H1 (cell line): ENCODE measurements around the gene MEN1. TPM values are rescaled to one million over a fixed set of nuclear protein-coding genes. Genes with fewer than 3 reads are reported as not detected.
A peak's percentile ranks its signal among the peaks of the same experiment; 100 is the strongest.

Experiments used
- ATF2 ChIP-seq: IDR thresholded peaks from 2 replicates; pipeline ENCODE4 v1.6.1; 2012; ENCODE audit warnings: low read length, inconsistent platforms
- ATF3 ChIP-seq: IDR thresholded peaks from 2 replicates; pipeline ENCODE4 v1.6.1; 2011; ENCODE audit warnings: low read depth, mild to moderate bottlenecking, low read length; ENCODE audit not compliant: insufficient read depth
- CBX5 ChIP-seq: fragments of 300-800, 300-1000 bp; sonication (generic); IDR thresholded peaks from 2 replicates; pipeline ENCODE4 v1.7.1; 2016; ENCODE audit warnings: antibody characterized with exemption, low read length, low read depth
- CREB1 ChIP-seq: IDR thresholded peaks from 2 replicates; pipeline ENCODE4 v1.6.1; 2012; ENCODE audit warnings: inconsistent platforms
- E2F6 ChIP-seq: IDR thresholded peaks from 2 replicates; pipeline ENCODE4 v1.6.1; 2012; ENCODE audit warnings: inconsistent platforms
- KDM1A ChIP-seq: fragments of 200-600, 300-600 bp; sonication (generic); IDR thresholded peaks from 2 replicates; pipeline ENCODE4 v1.7.1; 2016; ENCODE audit warnings: mild to moderate bottlenecking, low read length, borderline replicate concordance
- NANOG ChIP-seq: IDR thresholded peaks from 2 replicates; pipeline ENCODE4 v1.6.1; 2011; ENCODE audit warnings: low read length, low read depth, mild to moderate bottlenecking, inconsistent platforms; ENCODE audit not compliant: insufficient read depth, poor library complexity, severe bottlenecking
- RAD21 ChIP-seq, 2 experiments: IDR thresholded peaks in 1 of 2; conservative IDR thresholded peaks in 1 of 2; 2 replicates each; pipeline ENCODE4 v1.6.1; 2011; ENCODE audit warnings: low read depth in 2 of 2, low read length in 2 of 2, improper control_type of control experiment in 1 of 2, inconsistent platforms in 1 of 2, mild to moderate bottlenecking in 1 of 2, moderate library complexity in 1 of 2
- SP1 ChIP-seq: IDR thresholded peaks from 2 replicates; pipeline ENCODE4 v1.6.1; 2011; ENCODE audit warnings: low read depth, low read length
- SP4 ChIP-seq: IDR thresholded peaks from 2 replicates; pipeline ENCODE4 v1.6.1; 2012; ENCODE audit warnings: low read length, inconsistent platforms
- SUZ12 ChIP-seq: fragments of 200-600 bp; sonication (generic); IDR thresholded peaks from 2 replicates; pipeline ENCODE4 v1.6.1; 2012; ENCODE audit warnings: mild to moderate bottlenecking, inconsistent platforms, low read length, moderate library complexity, mixed read lengths
- TAF7 ChIP-seq: optimal IDR thresholded peaks from 2 replicates; pipeline ENCODE3; 2011; ENCODE audit warnings: low read depth, mild to moderate bottlenecking, inconsistent platforms, low read length, moderate library complexity, borderline replicate concordance
- TBP ChIP-seq: IDR thresholded peaks from 2 replicates; pipeline ENCODE4 v1.6.1; 2011; ENCODE audit warnings: low read depth, low read length, improper control_type of control experiment
- TEAD4 ChIP-seq: IDR thresholded peaks from 2 replicates; pipeline ENCODE4 v1.6.1; 2012; ENCODE audit warnings: low read depth, low read length, inconsistent platforms, mixed read lengths
- USF2 ChIP-seq: IDR thresholded peaks from 2 replicates; pipeline ENCODE4 v1.6.1; 2011; ENCODE audit warnings: low read length, improper control_type of control experiment
- YY1 ChIP-seq: IDR thresholded peaks from 2 replicates; pipeline ENCODE4 v1.6.1; 2011; ENCODE audit warnings: low read depth, mild to moderate bottlenecking, low read length
- polyA plus RNA-seq, 7 experiments: library from polyadenylated mRNA; depleted of rRNA in 3 of 7; stranded (reverse) in 5 of 7; unstranded in 2 of 7; fragments of >200 nt in 5 of 7; fragments of 200-250 nt in 2 of 7; gene quantifications; 1 replicate in 5 of 7; 2 replicates in 1 of 7; 4 replicates in 1 of 7; pipeline versions ENCODE4 v1.2.1 to v1.2.3, GENCODE V29; 2011 to 2013; ENCODE audit warnings: missing spikeins in 2 of 7, mixed read lengths in 2 of 7
- total RNA-seq: library from RNA; stranded (reverse); fragmentation: NEBNext Ultra II Directional; extraction: Animal tissue kit (Norgen Biotek cat#: 25700); gene quantifications from 2 replicates; pipeline ENCODE4 v1.2.1, GENCODE V29; 2021
- TF ChIP-seq, protein P1 (sequence below), 3 experiments: IDR thresholded peaks; 1 replicate in 2 of 3; 2 replicates in 1 of 3; pipeline versions ENCODE4 v1.5.1 to v1.6.1; 2011; ENCODE audit warnings: low read length in 3 of 3, mild to moderate bottlenecking in 3 of 3, inconsistent platforms in 2 of 3, low read depth in 1 of 3, moderate library complexity in 1 of 3; ENCODE audit not compliant: insufficient read depth in 1 of 3; ENCODE audit errors: control extremely low read depth in 1 of 3

The MEN1 gene
- total and polyA plus RNA-seq, 2 of the 8 experiments (the other 6 are each of a cell fraction or from before 2014, with no cell fraction given), result 47.2 to 56.3 TPM

- no peak for TF ChIP-seq E2F6
- no peak for TF ChIP-seq USF2
- no peak for TF ChIP-seq ATF3
- no peak for TF ChIP-seq NANOG
- TF ChIP-seq ATF2, result no peak
- TF ChIP-seq TEAD4, result no peak
- TF ChIP-seq YY1, result no peak
- no peak for TF ChIP-seq RAD21 (IDR thresholded peaks at IDR 0.05 in 1 of 2, conservative IDR thresholded peaks at IDR 0.05 in 1 of 2; ENCODE audit: low read depth in 2 of 2, low read length in 2 of 2)
- 0 out of 2 replicates have a peak, but pooled peaks have one; percentile 29 for TF ChIP-seq SP1
- TF ChIP-seq CREB1, result no peak
- TF ChIP-seq CBX5, result no peak
- no peak for TF ChIP-seq TAF7
- no peak for TF ChIP-seq SP4
- TF ChIP-seq, protein P1, sequence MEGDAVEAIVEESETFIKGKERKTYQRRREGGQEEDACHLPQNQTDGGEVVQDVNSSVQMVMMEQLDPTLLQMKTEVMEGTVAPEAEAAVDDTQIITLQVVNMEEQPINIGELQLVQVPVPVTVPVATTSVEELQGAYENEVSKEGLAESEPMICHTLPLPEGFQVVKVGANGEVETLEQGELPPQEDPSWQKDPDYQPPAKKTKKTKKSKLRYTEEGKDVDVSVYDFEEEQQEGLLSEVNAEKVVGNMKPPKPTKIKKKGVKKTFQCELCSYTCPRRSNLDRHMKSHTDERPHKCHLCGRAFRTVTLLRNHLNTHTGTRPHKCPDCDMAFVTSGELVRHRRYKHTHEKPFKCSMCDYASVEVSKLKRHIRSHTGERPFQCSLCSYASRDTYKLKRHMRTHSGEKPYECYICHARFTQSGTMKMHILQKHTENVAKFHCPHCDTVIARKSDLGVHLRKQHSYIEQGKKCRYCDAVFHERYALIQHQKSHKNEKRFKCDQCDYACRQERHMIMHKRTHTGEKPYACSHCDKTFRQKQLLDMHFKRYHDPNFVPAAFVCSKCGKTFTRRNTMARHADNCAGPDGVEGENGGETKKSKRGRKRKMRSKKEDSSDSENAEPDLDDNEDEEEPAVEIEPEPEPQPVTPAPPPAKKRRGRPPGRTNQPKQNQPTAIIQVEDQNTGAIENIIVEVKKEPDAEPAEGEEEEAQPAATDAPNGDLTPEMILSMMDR (IDR thresholded peaks at IDR 0.05; ENCODE audit: control extremely low read depth in 1 of 3, insufficient read depth in 1 of 3, low read depth in 1 of 3, low read length in 3 of 3), result peak in 2 of 3 experiments; percentile 8 to 20; a peak in 2 of 4 replicates
- no peak for TF ChIP-seq KDM1A
- TF ChIP-seq TBP, result peak; percentile 50; the same call in 1 of the 2 replicates
- no peak for TF ChIP-seq SUZ12
Measured at GRCh38 chr11:64803158-64803845, 7.0 kb downstream of the MEN1 start, which contains the start of gene MAP4K2 (continued).
